Measurements from ENCODE around the gene MED13L. TPM values are rescaled to one million over a fixed set of nuclear protein-coding genes. Genes with fewer than 3 reads are reported as not detected.
"Not testable (repeated sequence)": the region's sequence is repeated elsewhere in the genome, so short reads cannot be mapped to it uniquely, and the experiment has no call there.

Gene MED13L
- total RNA-seq, 2 experiments from 2014 or later = 203 to 208 TPM

GRCh38 chr12:116037941-116038837 is 239.3 kb downstream of the MED13L start:
- Histone ChIP-seq H3K36me3 (ENCODE audit: insufficient read depth, low read length) (no peaks in the 10 kb centered on the region), H3K4me3 (ENCODE audit: low read length) (no peak overlapping the region), H3K27me3 (ENCODE audit: control insufficient read depth in 1 of 2, insufficient read depth in 2 of 2, low read length in 2 of 2) (no peaks in the 10 kb centered on the region), H3K4me1 (ENCODE audit: insufficient read depth, low read length) (no peaks in the 10 kb centered on the region), H3K9me3 (ENCODE audit: control insufficient read depth in 1 of 2, insufficient read depth in 1 of 2, low read length in 2 of 2) (no peaks in the 10 kb centered on the region), H3K27ac (ENCODE audit: low read depth in 1 of 2, low read length in 2 of 2) (no peak overlapping the region)
- Mint-ChIP-seq H3K36me3 (ENCODE audit: low read depth) (peaks cover 15% of the 10 kb centered on the region), H3K27me3 (no peaks in the 10 kb centered on the region), H3K27ac (no peak overlapping the region), H3K9me3 (no peaks in the 10 kb centered on the region), H3K4me3 (no peak overlapping the region), H3K4me1 (ENCODE audit: low read depth) (peaks cover 47% of the 10 kb centered on the region)
- CTCF ChIA-PET = interaction anchor here (0.6 kb wide), 1 partner anchor 36 kb away, joined by 3 read pairs; no protein-coding TSS in a partner anchor
- POLR2A ChIA-PET = no interaction called here
- DNase-seq (no peak), ATAC-seq (ENCODE audit: poor library complexity) (no peak)
- intact Hi-C loops (cut with DNase I, micrococcal nuclease) = no loop called here
- TF ChIP-seq CTCF (IDR thresholded peaks at IDR 0.05) = no peak

- intact Hi-C loops (cut with DNase I, micrococcal nuclease) = no loop called here
- no peaks in the 10 kb centered on the region for H3K27me3 ChIP-seq (ENCODE audit: control insufficient read depth in 1 of 2, insufficient read depth in 2 of 2, low read length in 2 of 2)
- H3K9me3 Mint-ChIP-seq = peaks cover 4% of the 10 kb centered on the region
- no peak for TF ChIP-seq CTCF (IDR thresholded peaks at IDR 0.05)
- ATAC-seq (ENCODE audit: poor library complexity) (no peak), DNase-seq (no peak)
- POLR2A ChIA-PET = no interaction called here
- H3K4me1 Mint-ChIP-seq (ENCODE audit: low read depth) = peaks cover 39% of the 10 kb centered on the region
- CTCF ChIA-PET = interaction anchor here (0.9 kb wide), 1 partner anchor 269 kb away, joined by 3 read pairs; no protein-coding TSS in a partner anchor
- H3K27ac ChIP-seq (ENCODE audit: low read depth in 1 of 2, low read length in 2 of 2) = no peak overlapping the region
- H3K4me3 Mint-ChIP-seq = no peak overlapping the region
- peaks cover 0 to 5% of the 10 kb centered on the region in 2 experiments for H3K9me3 ChIP-seq (ENCODE audit: control insufficient read depth in 1 of 2, insufficient read depth in 1 of 2, low read length in 2 of 2)
- no peak overlapping the region for H3K27ac Mint-ChIP-seq
- H3K4me1 ChIP-seq (ENCODE audit: insufficient read depth, low read length) = no peaks in the 10 kb centered on the region
- H3K36me3 ChIP-seq (ENCODE audit: insufficient read depth, low read length) = no peaks in the 10 kb centered on the region
- no peaks in the 10 kb centered on the region for H3K27me3 Mint-ChIP-seq
- no peak overlapping the region for H3K4me3 ChIP-seq (ENCODE audit: low read length)
- peaks cover 24% of the 10 kb centered on the region for H3K36me3 Mint-ChIP-seq (ENCODE audit: low read depth)
Measured at GRCh38 chr12:116033765-116034164, 243.7 kb downstream of the MED13L start.

GRCh38 chr12:116031624-116032023 is 245.9 kb downstream of the MED13L start:
- Mint-ChIP-seq H3K4me1 (ENCODE audit: low read depth) (peaks cover 52% of the 10 kb centered on the region), H3K36me3 (ENCODE audit: low read depth) (peaks cover 24% of the 10 kb centered on the region)
- H3K36me3 ChIP-seq (ENCODE audit: insufficient read depth, low read length); H3K4me3 Mint-ChIP-seq; POLR2A ChIA-PET; H3K9me3 Mint-ChIP-seq; intact Hi-C loops (cut with DNase I, micrococcal nuclease); H3K27ac Mint-ChIP-seq; H3K4me3 ChIP-seq (ENCODE audit: low read length); H3K27ac ChIP-seq (ENCODE audit: low read depth in 1 of 2, low read length in 2 of 2); DNase-seq; H3K9me3 ChIP-seq (ENCODE audit: control insufficient read depth in 1 of 2, insufficient read depth in 1 of 2, low read length in 2 of 2); ATAC-seq (ENCODE audit: poor library complexity); CTCF ChIA-PET; H3K27me3 ChIP-seq (ENCODE audit: control insufficient read depth in 1 of 2, insufficient read depth in 2 of 2, low read length in 2 of 2); H3K27me3 Mint-ChIP-seq; H3K4me1 ChIP-seq (ENCODE audit: insufficient read depth, low read length): not testable (repeated sequence)
